Breast epithelium (tissue), 3 donors: ENCODE measurements around the gene REEP1.

ENCODE experiments used
- POLR2A ChIP-seq: fragments of 450-650 bp; IDR thresholded peaks from one replicate; pipeline ENCODE4 v1.6.1; 2016; ENCODE audit warnings: antibody characterized with exemption, mild to moderate bottlenecking, moderate library complexity
- POLR2AphosphoS5 ChIP-seq, 3 donors: sonication (generic); formaldehyde crosslinking; IDR thresholded peaks; one replicate each; pipeline ENCODE4 v1.6.1; 2017; ENCODE audit warnings: antibody characterized with exemption in 3 of 3
- TF ChIP-seq, protein P1 (sequence below), 3 donors: fragments of 450-650 bp; IDR thresholded peaks; one replicate each; pipeline ENCODE4 v1.5.1; 2016 to 2017; ENCODE audit warnings: antibody characterized with exemption in 3 of 3, mild to moderate bottlenecking in 3 of 3, moderate library complexity in 3 of 3

DNA sequence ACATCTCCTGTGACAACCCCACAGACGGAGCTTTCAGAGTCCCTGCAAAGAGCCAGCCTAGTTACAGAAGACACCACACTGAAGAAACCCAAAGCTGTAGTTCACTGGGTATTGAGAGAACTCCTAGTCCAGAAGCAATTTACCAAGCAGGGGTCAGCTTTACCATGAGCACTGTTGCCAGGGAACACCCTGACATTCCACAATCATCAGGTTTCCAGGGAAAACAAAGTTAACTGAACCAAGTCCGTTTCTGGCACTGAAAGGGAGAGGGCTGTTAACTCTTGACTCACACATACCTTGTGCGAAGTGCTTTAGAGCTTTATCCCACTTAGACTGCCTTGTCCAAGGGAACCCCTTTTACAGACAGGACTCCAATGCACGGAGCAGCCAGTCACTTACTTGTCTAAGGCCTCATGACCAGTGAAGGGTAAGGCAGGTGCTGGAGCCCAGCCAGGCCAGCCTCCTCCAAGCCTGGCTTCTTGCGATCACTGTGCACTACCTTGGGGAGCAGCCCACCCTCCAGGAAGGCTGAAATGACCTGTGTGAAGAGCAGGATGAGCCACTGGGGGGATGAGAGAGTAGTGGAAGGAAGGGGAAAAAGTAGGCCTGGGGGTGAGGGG, 53.9 kb downstream of the REEP1 start:
- TF ChIP-seq, protein P1, sequence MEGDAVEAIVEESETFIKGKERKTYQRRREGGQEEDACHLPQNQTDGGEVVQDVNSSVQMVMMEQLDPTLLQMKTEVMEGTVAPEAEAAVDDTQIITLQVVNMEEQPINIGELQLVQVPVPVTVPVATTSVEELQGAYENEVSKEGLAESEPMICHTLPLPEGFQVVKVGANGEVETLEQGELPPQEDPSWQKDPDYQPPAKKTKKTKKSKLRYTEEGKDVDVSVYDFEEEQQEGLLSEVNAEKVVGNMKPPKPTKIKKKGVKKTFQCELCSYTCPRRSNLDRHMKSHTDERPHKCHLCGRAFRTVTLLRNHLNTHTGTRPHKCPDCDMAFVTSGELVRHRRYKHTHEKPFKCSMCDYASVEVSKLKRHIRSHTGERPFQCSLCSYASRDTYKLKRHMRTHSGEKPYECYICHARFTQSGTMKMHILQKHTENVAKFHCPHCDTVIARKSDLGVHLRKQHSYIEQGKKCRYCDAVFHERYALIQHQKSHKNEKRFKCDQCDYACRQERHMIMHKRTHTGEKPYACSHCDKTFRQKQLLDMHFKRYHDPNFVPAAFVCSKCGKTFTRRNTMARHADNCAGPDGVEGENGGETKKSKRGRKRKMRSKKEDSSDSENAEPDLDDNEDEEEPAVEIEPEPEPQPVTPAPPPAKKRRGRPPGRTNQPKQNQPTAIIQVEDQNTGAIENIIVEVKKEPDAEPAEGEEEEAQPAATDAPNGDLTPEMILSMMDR (IDR thresholded peaks at IDR 0.05) = no peak
- TF ChIP-seq POLR2A (no peak), POLR2AphosphoS5 (IDR thresholded peaks at IDR 0.05) (no peak)
